Fibroblast of peridontal ligament (primary cell): ENCODE results near the gene CTTN.

Source experiments
- DNase-seq: peaks from one replicate; pipeline ENCODE4 v3.0.0-alpha.2; 2010; ENCODE audit errors: extremely low read depth

CTTN gene

DNA sequence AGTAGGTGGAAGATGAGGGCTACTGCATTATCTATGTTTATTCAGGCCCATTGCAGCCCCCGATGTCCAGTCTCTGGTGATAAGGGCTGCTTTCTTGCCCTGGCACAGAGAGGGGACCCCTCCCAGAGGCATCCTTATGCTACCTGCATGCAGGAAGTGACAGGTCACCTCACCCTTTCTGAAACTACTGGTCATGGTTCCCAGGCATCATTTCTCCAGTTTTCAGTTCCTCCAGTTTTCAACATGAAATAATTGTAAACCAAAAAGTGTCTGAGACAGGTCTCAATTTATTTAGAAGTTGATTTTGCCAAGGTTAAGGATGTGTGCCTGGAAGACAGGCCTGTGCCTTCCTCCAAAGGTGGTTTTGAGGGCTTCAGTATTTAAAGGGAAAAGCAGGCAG is 57.0 kb downstream of the CTTN start:
- no peak for DNase-seq

DNA sequence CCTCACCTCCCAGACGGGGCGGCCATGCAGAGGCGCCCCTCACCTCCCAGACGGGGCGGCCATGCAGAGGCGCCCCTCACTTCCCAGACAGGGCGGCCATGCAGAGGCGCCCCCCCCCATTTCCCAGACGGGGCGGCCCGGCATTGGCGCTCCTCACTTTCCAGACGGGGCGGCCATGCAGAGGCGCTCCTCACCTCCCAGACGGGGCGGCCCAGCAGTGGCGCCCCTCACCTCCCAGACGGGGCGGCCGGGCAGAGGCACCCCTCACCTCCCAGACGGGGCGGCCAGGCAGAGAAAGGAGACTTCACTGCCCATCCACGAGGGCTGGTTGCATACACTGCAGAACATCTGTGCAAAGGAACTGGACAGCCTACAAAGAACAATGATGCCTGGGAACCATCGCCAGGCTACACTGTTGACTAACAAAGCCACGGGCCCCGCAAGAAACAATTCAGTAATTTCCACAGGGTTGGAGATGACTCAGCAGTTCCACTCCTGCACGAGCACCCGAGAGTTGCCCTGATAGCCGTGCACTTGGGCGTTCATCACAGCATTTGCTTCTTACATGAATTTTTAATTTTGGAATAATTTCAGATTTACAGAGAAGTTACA is 58.7 kb downstream of the CTTN start:
- peak; percentile 65 for DNase-seq

DNA sequence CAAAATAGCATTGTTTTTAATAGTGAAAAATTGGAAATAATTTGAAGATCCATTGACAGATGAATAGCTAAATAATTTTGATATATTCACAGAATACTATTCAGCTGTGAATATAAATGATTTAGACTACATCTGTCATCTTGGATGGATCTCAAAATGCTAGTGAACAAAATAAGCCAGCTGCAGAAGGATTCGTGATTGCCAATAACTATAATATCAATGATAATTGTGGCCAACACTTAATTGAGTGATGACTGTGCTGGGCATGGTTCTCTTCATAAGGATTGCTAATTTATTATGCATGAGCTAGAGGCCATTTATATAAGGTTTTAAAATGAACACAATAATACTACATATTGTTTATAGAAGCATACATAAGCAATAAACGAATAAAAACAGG is 60.4 kb downstream of the CTTN start:
- no peak for DNase-seq

DNA sequence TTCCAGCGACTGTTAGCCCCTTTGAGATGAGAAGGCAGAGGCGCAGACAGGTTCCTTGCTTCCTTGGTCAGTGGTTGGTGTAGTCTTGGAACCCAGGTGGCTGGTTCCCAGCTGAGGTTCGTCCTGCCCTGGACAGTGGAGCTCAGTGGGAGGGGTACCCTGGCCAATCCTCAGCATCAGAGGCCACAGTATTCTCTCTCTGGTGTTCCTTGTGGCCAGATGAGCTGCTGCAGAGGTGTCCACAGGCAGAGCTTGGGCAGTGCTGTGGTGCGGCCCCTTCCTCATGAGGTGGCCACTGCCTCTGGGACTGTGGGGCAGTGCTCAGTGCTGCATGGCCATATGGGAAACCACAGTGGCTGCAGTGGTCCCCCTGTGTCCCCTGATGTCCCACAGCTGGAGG is 61.8 kb downstream of the CTTN start:
- DNase-seq: no peak

DNA sequence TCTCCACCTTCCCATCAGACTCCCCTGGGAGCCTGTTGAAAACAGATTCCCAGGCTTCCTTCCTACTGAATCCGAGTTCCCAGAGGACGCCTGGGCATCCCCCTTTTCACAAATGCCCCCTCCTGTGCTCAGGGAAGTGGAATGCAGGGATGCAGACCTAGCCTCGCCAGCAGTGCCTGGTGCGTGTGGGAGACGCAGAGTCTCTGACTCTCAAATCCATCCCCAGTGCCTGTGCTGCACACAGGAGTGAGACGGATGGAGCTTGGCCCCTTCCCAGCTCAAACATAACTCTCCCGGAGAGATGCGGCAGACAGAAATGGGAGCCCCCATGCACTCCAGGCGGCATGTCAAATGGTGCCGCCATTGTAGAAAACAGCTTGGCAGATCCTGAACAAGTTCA is 62.6 kb downstream of the CTTN start:
- no peak for DNase-seq

DNA sequence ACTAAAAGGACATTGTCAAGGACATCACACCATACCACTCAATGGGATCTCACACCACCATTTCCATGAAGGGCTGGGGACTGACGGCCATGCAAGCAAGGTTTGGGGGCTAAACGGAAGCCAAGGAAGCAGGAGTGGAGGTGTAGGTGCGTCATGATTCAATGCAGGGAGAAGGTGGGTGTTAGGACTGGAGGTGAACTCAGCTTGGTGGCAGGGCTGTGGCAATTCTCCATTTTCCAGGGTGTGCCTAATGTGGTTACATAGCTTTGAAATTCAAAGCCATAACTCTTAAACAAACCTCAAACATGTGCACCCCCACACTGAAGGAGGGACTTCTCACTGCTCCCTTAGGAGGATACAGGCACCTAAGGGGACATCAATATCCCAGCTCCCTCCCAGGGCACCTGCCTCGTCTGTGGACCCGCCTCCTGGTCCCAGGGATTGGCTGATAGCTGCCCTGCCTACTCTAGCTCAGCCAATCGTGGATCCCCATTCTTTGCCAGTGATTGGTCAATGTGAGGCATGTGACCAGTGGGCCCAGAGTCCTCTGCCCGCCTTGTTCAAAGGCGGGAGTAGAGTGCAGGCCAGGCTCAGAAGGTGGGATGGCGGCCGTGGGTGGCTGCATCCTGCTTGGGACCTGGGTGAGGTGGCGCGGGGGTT is 64.6 kb downstream of the CTTN start:
- DNase-seq: no peak

DNA sequence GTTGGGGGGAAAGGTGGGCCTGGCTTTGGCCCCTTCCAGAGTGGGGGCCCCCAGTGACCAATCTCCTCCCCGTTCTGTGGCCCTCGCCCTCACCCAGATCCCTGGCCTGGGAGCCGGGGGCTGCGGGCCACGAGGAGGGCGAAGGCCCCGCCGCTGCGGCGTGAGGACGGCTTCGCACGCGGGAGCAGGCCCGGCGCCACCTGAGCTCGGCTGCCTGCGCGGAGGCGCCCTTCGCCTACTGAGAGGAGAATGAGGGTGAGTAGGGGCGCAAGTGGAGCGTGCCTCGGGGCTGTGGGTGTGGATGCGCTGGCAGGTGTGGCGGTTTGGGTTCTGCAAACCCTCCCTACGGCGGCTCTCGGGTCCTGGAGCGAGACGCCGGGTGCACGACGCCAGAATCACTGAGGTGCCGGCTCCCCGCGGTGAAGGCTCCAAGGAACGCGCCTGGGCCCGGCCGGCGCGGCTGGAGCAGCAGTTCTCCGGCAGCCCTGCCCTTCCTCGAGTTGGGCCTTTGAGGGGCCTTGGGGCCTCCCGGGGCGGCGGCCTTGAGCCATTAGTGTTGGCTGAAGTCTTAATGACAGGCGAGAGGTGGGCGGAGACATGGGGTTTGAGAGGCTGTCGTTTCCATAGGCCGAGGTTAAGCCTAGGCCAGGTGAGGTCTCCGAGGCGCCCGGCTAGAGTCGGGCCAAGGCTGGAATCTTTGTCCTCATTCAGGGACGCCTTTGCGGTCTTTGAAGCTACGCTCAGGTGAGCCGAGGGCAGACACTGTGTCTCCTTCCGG is 65.3 kb downstream of the CTTN start:
- no peak for DNase-seq

DNA sequence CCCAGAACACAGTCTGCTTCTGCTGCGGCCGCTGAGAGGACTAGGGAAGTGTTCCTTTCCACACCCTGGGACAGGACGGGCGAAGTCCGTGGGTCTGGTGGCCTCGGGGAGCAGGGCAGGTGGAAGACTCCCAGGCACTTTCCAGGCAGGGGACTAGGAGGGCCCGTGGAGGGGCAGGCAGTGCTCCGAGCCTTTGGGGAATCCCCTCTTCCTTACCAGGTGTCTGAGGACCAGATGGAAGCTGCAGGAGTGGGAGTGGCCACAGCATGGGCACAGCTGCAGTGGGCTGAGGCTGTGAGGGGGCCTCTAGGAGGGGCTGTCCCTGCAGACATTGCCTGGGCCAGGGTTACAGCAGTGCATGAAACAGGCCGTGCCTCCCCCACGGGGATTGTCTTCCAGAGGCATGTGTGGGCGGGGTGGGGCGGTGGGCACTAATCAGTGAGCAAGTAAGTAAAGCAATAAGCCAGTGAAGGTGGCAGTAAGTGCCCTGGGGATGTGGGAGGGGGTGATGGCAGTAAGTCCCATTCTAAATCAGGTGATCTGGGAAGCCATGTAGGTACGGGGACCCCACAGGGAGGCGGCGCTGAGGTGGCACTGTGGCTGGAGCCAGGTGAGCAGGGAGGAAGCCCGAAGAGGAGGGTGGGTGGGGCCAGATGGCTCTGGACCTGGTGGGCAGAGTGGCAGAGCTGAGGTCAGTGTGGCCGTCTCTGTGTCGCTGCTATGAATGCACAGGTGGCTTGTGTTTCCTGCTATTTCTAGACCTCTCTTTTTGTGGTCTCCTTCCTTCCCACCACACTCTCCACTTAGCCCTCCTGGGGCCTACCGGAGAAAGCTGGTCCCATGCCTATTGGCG is 66.4 kb downstream of the CTTN start:
- DNase-seq: no peak

DNA sequence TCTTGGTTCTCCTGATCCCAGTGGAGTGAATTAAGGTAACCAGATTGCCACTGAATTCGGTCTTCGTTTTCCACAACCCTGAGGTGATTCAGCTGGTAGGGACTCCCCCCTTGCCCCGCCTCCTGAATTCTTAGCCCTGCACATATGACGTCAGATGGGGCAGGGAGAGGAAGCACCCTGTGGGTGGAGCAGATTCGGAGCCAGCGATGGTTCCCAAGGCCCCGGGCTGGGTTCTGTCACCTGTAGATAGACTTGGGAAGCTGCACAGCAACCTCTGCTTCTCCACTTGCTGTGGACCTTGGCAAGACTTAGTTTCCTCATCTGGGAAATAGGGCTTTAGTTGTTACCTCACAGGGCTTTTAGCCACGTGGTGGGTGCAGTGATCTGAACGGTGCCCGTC is 67.8 kb downstream of the CTTN start:
- no peak for DNase-seq

DNA sequence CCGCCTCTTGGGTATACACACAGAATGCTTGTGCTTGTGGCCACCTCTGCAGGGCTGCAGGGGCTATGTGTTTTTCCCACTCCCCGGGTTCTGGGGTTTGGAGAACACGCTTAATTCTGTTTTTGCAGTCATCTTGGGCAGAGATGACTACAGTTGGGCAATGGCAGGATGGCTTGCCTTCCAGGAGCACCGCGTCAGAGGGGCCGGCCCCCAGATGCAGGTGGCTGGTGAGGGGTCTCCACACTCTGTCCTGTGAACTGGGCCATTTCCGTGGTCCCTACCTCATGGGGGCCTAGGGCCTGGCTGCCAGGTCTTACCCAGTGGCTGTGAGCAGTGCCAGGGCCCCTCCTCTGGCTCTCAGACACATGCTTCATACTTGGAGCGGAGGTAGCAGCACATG is 68.3 kb downstream of the CTTN start:
- DNase-seq: no peak

DNA sequence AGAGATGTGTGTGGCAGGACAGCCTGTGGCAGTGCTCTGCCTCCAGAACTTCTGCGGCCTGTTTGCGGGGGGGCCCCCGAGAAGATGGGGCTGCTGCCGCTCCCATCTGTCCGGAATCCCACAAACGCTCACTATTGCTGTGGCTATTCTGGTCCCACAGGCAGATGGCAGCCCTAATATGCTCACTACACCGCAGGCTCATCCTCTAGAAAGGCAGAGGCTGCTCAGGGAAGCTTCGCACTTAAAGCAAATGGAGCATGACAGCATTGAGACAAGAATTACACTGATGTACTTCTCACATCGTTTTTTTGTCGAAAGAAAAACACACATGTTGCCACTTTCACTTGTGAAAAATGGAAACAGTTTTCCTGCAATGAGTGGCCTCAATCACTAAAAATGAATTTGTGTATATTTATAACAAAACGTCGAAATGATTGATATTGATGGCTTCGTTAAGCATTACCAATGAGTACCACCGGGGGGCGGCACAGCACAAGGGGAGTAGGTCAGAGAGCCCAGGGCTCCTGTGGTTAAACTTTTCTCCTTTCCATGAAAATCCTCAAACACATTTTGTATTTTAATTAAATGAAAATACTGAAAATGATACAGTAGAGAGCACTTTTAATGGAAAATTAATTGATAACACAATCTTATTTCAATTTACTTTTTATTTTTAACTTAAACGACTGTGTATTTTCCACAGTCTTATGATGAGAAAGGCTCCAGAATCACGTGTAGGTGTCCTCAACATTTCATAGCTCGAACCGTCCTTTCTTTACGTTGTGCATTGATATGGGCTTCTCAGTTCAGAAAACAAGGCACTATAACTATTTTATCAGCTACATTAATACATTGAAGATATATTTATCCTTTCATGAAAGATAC is 69.1 kb downstream of the CTTN start:
- peak; percentile 69 for DNase-seq

DNA sequence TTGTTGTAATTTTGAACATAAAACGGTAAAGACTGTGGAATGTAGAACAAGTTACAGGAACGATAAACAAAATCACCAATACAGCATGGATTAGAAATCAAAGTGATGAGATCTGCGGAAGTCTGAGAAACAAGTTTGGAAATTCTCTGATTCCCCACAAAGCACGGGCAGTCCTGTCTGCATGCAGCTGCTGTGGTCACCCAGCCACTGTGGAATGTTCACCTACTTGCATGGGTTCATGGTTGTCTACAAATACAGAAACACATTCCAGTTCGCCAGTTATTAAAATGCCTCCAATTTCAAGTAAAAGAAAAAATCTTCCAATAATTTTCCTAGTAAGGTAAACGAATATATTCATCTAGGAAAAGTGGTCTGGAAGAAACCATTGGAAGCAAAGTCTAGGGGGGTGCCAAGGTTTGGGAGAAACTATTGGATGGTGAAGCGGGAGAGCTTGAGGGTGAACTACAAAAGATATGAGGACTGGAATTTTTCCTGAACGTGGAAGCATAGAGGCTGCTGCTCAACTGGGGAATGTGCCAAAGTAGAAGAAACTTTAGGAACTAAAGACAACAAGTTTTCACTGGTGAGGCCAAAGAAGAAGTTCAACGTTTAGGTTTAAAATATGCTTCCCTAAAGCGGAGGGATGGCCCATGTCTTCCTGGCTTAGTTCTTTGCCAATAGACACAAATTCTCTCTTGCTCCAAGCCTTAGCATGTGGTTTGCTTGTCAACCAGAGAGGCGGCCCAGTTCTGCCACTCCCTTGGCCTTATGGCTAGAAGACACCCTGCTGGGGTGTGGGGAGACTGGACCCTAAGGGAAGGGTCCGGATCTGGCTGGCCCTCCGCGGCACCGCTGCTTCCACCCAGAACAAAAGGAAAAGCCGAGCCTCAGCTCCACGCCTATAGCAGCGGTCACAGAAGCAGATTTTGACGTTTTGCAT is 70.2 kb downstream of the CTTN start:
- DNase-seq: peak; percentile 46

DNA sequence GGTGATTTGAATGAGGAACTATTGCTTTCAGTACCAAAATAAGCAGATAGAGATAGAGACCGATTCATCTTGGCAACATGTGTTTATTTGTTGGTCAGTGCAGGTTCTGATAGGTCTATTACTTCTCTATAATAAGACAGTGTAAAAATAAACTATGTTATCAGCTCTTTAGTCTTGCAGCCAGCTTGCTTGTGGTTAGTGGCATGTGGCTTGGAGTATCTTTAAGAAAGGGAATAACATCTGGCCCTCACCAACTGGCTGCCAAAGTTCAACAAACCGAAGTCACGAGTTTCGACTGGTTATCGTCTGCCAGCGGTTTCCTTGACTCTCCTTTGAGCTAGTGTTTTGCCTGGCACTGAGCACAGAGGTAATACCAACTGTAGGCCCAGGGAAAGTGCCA is 71.8 kb downstream of the CTTN start:
- DNase-seq: peak; percentile 87

DNA sequence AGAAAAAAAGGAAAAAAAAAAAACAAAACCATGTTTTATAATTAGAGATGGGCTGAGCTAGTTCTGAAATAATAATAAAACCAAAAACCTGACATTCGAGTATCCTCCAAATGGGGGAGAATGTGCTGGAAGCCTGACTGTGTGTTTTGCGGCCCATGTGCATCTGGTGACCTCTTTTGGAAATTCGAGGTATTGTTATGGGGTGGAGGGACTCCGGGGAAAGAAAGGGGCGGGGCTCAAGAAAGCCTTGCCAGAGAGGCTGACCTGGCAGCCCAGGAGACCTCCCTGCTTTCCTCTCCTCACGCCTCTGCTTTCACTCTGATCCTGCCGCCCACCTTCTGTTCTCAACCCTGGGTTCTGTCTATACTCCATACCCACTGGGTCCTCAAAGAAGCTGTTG is 72.9 kb downstream of the CTTN start:
- DNase-seq: no peak

DNA sequence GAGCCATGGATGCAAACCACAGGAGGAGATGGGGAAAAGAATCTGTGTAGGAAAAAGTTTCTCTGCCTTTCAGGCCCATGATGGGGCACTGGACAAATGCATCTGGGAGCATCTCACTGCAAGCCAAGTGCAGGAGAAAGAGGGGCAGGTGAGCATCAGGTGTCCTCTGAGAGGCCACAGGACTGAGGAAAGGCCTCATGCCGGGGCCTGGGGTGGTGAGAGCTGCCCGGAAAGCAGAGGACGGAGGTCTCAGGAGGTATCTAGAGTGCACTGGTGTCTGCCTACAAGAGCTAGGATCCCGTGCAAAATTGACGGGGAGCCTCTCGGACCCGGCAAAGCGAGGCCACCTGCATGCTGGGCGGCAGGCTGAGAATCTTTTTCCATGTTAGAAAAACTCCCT is 73.9 kb downstream of the CTTN start:
- no peak for DNase-seq

DNA sequence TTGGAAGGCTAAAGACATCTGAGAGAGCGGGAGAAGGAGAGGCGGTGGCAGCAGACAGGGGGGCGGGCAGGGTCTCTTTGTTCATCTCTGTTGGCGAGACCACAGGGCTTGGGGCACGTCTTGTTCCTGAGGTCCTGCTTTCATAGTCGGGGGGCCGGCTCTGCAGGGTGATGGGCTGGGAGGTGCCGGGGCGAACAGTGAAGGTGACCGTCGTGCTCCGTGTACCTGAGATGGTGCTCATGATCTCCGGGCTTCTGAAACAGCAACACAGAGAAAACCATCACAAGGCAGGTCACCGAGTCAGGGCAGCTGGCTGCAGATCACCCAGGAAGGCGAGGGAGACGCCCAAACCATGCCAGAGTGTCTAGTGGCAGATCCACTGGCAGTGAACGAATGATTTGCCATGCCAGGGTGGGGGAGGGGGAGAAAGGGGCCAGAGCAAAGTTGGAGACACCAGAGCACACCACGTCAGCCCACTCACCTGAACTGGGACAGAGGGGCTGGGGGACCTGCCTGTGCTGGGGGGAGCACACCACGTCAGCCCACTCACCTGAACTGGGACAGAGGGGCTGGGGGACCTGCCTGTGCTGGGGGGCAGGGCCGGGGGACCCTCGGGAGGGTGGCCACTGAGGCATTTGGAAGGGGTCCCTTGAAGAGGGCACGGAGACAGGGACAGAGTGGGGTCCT is 75.0 kb downstream of the CTTN start:
- no peak for DNase-seq

DNA sequence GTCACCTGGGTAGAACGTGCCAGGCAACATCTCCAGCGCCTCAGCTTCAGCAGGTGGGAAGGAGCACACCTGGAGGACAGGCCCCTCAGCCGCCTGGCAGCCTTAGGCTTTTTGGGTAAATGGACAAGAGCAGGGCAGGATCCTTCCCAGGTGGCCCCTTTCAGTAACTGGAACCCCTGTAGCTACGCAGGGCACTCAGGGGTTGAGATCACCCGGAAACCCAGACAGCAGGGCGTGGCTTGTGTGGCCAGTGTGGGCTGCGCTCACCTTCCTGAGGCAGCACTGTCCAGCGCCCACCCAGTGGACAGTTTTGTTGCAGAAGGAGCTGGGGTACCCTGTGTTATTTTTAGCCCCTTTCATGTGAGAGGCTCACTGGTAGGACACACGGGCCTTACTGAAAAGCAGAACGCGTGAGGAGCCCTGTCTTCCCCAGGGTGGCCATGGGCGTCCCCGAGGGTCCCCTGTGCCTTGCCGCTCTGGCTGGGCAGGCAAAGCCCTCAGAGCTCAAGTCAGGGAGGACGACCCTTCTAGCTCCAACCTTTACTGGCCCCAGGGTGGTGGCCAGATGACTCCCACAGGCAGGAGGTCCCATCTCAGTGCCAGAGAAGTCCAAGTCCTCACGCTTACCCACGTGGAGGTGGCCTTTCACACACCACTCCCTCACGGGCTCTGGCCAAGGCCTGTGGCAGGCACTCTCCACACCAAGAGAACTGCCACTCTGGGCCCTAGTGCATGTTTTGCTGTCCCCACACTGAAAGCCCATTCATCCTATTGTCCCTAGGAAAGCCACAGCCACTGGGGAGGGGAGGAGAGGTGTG is 75.8 kb downstream of the CTTN start:
- DNase-seq: no peak

DNA sequence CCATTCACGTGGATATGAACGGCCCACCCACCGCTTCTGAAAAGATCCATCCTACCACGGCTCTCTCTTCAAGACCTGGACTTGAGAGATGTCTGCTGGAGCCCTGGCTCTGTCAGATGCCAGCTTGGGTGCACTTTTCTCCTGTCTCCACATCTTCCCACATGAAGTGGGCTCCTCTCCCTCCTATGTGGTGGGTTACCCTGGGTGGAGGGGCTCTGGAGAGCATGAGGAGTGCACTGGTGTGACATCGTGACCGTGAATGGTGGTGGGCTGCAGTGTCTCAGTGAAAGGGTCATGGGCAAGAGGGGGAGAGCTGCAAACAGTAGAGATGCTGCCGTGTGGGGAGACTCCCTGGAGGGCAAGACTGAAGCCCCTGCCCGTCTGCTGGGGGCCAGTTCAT is 76.4 kb downstream of the CTTN start:
- no peak for DNase-seq

DNA sequence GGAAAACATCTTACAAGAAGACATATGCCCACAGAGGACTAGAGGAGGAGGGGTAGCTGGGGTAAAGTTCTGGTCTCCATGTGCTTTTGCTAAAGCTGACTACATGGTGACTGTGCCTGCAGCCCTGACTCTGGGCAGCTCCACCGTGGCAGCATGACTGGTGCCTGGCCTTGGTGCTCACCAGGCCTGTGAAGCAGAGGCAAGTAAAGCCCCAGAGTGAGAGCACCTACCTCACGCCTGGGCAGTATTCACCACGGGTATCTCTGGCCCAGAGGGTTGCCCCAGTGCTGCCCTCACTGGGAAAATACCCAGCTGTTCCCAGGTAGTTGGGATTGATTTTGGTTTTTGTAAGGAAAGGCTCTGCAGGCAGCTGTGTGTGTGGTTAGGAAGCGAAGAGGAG is 78.3 kb downstream of the CTTN start:
- peak; percentile 18 for DNase-seq
